Neutrophil (primary cell): ENCODE measurements around the gene ADAMTS17.
"Not testable (repeated sequence)": the region's sequence is repeated elsewhere in the genome, so short reads cannot be mapped to it uniquely, and the experiment has no call there.

Source experiments
- H3K27ac ChIP-seq: fragments of 200-600 bp; sonication (generic); 2 replicates; pipeline ENCODE4 v1.5.1; 2016; ENCODE audit warnings: mild to moderate bottlenecking, moderate library complexity
- H3K27me3 ChIP-seq: fragments of 200-600 bp; sonication (generic); 2 replicates; pipeline ENCODE4 v1.6.0; 2016; ENCODE audit warnings: mild to moderate bottlenecking
- H3K36me3 ChIP-seq: fragments of 200-600 bp; sonication (generic); 2 replicates; pipeline ENCODE4 v1.5.1; 2017
- H3K4me1 ChIP-seq, 2 experiments: fragments of 200-600 bp in 1 of 2; sonication (generic) in 1 of 2; 1 replicate in 1 of 2; 2 replicates in 1 of 2; pipeline versions ENCODE4 v1.5.1 to v1.6.1; 2013 to 2016; ENCODE audit warnings: low read depth in 1 of 2, low read length in 1 of 2, mild to moderate bottlenecking in 1 of 2, moderate library complexity in 1 of 2; ENCODE audit not compliant: control insufficient read depth in 1 of 2, insufficient read depth in 1 of 2
- H3K4me3 ChIP-seq, 2 experiments: fragments of 200-600 bp in 1 of 2; sonication (generic) in 1 of 2; 1 replicate in 1 of 2; 2 replicates in 1 of 2; pipeline ENCODE4 v1.5.1; 2013 to 2016; ENCODE audit warnings: low read depth in 1 of 2, low read length in 1 of 2, mild to moderate bottlenecking in 1 of 2, moderate library complexity in 1 of 2
- H3K9me3 ChIP-seq: fragments of 200-600 bp; sonication (generic); 2 replicates; pipeline ENCODE4 v1.5.1; 2016
- CTCF ChIP-seq: fragments of 200-600 bp; sonication (generic); IDR thresholded peaks from 2 replicates; pipeline ENCODE4 v1.5.1; 2016; ENCODE audit warnings: antibody characterized with exemption

ADAMTS17 gene

GRCh38 chr15:99928429-99928981, 413.3 kb downstream of the ADAMTS17 start:
- H3K4me1 ChIP-seq = peaks cover 7 to 10% of the 10 kb centered on the region in 2 experiments
- H3K27me3 ChIP-seq = peaks cover 57% of the 10 kb centered on the region
- no peaks in the 10 kb centered on the region for H3K9me3 ChIP-seq
- H3K4me3 ChIP-seq = peak overlapping the region; percentile 40 to 52
- no peaks in the 10 kb centered on the region for H3K36me3 ChIP-seq
- TF ChIP-seq CTCF = peak; percentile 75
- H3K27ac ChIP-seq = peak overlapping the region; percentile 55

GRCh38 chr15:99926532-99926931, 415.2 kb downstream of the ADAMTS17 start:
- not testable (repeated sequence) for H3K36me3 ChIP-seq, H3K27ac ChIP-seq, H3K4me1 ChIP-seq, H3K4me3 ChIP-seq, H3K9me3 ChIP-seq
- peaks cover 75% of the 10 kb centered on the region for H3K27me3 ChIP-seq

GRCh38 chr15:99925661-99926461, 415.9 kb downstream of the ADAMTS17 start:
- no peak for TF ChIP-seq CTCF
- no peaks in the 10 kb centered on the region for H3K9me3 ChIP-seq
- H3K27ac ChIP-seq = peak overlapping the region; percentile 54
- peaks cover 77% of the 10 kb centered on the region for H3K27me3 ChIP-seq
- peak overlapping the region; percentile 44 to 49 for H3K4me3 ChIP-seq
- H3K4me1 ChIP-seq = peaks cover 7 to 10% of the 10 kb centered on the region in 2 experiments
- no peaks in the 10 kb centered on the region for H3K36me3 ChIP-seq

GRCh38 chr15:99923711-99924110, 418.1 kb downstream of the ADAMTS17 start:
- H3K4me3 ChIP-seq = no peak overlapping the region
- peaks cover 76% of the 10 kb centered on the region for H3K27me3 ChIP-seq
- H3K4me1 ChIP-seq = peaks cover 7% of the 10 kb centered on the region in 2 experiments
- H3K36me3 ChIP-seq = no peaks in the 10 kb centered on the region
- no peak for TF ChIP-seq CTCF
- H3K9me3 ChIP-seq = no peaks in the 10 kb centered on the region
- peak overlapping the region; percentile 18 for H3K27ac ChIP-seq
